ENCODE measurements around the gene NOP58.
A peak's percentile ranks its signal among the peaks of the same experiment; 100 is the strongest.
"Not testable (repeated sequence)": the region's sequence is repeated elsewhere in the genome, so short reads cannot be mapped to it uniquely, and the experiment has no call there.

NOP58 gene, protein sequence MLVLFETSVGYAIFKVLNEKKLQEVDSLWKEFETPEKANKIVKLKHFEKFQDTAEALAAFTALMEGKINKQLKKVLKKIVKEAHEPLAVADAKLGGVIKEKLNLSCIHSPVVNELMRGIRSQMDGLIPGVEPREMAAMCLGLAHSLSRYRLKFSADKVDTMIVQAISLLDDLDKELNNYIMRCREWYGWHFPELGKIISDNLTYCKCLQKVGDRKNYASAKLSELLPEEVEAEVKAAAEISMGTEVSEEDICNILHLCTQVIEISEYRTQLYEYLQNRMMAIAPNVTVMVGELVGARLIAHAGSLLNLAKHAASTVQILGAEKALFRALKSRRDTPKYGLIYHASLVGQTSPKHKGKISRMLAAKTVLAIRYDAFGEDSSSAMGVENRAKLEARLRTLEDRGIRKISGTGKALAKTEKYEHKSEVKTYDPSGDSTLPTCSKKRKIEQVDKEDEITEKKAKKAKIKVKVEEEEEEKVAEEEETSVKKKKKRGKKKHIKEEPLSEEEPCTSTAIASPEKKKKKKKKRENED

DNA sequence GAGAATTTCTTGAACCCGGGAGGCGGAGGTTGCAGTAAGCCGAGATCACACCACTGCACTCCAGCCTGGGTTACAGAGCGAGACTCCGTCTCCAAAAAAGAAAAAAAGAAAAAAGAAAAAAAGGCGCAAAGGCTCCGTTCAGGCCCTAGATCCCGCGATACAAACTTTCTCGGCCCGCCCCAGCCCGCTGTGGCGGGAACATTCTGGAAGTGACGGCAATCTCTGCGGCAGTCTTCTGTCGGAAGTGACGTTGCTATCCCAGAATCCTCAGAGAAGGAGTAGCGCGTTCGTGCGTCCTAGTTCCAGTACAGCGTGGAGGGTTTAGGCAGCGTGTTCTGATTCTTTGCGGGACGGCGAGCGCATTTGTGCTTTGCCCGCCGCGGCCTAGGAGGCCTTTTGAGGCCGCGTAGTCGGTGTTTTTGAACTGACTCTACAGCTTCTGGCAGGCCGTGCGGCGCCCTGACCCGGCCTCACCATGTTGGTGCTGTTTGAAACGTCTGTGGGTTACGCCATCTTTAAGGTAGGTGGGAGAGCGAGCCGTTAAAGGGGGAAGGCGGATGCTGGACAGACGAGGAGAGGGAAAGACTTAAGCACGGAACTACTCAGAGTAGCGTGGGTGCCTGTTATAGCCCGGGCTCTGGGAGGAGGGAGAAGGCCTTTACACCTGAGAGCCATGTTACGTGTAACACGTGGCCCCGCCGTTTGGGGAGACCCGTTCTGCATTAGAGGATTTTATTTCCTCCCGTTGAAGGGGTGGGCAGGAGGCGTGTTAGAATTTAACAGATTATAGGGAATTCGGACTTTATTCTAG, at the start of gene NOP58:
NOP58 (plus strand) TSS at position 297 of the 811 bp plus-strand sequence; CDS start at position 476, 179 bp downstream.
- DNase-seq, result peak; percentile 89

DNA sequence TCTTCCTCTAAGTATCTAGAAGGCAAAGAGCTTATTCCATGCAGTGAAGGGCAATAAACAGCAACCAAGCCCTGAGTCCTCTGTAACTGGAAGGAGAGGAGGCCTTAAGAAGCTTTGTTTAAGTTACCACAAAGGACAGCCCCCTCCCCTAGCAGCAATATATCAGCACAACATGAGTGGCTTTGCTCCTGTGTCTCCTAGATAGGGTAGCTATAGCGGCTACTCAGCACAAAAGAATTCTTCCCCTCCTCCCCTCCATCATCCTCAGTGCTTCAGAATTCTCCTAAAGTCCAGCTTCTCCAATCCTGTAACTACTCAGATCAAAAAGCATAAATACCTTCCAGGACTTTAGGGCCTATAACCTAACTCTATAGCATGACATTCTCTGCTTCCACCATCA, 43.7 kb upstream of the NOP58 start:
- no peak for DNase-seq

DNA sequence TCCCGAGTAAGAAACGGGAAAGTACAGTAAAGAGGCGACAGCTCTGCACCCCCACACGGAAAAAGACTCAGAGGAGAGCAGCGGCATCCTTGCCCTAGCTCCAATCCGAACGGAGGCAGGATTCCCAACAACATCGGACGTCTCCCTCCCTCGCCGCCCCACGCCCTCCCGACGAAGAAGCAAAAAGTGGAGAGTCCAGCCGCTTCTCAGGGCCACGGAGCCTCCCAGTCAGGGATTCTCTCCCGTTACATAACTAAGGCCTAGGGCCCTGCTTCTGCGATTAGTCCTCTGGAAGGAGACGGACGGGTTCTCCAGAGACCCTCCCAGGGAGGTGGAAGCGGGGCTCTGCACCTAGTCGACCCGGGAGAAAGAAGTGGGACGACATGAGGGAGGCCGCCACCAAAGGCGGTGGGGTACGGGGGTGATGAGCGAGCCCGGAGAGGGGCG, 27.8 kb upstream of the NOP58 start:
- peak; percentile 11 for DNase-seq

DNA sequence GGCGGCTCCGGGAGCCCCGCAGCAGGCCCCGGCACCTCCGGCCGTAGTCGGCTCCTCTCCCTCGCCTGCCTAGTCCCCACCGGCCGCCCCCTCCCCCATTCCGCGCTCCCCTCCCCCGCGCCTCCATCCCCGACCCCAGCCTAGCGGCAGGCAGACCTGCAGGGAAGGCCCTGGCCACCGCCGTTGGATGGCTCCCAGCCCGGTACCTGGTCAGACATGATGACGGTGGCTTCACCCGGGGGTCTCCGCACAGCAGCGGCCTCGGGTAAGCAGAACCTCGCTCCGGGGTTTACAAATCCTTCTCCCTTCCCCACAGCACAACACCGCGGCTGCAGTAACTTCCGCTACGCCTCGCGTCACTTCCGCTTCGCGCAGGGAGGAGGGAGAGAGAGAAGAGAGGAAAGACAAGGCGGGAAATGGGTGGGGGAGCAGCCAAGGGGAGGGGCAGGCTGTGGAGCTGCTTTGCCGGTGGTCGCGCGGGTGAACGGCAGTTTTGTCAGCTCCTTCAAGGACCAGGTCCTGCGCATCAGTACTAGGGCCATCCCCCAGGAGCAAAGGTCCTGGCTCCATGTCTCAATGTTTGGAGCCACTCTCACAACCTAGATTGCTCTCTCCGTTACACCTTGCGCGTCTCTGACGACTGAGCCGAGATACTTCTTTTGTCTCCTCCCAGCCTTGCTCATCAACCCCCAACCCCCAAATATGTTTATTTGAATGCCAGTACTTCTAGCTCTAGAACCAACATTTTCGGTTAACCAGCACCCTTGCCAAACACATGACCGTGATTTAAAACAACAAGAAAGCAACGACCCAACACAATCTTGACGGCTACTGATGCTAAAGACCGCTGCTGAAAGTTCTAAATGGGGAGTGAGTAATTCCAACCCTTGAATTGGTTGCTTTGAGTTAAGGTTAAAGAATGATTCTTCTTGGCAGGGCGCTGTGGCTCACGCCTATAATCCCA, 27.0 kb upstream of the NOP58 start, which contains the start of gene SUMO1:
SUMO1 (minus strand) TSS at position 364 of the 964 bp plus-strand sequence; CDS start at position 218, 146 bp downstream.
- DNase-seq, result peak; percentile 93

DNA sequence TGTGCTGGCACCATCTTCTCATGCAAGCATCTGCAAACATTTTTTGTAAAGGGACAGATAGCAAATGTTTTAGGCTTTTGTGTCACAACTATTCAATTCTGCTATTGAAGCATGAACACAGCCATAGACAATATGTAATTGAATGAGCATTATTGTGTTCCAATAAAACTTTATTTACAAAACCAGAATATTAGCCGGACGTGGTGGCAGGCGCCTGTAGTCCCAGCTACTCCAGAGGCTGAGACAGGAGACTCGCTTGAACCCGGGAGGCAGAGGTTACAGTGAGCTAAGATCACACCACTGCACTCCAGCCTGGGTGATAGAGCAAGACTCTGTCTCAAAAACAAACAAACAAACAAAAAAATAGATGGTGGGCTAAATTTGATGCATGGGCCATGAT, 17.9 kb upstream of the NOP58 start:
- DNase-seq, result not testable (repeated sequence)

DNA sequence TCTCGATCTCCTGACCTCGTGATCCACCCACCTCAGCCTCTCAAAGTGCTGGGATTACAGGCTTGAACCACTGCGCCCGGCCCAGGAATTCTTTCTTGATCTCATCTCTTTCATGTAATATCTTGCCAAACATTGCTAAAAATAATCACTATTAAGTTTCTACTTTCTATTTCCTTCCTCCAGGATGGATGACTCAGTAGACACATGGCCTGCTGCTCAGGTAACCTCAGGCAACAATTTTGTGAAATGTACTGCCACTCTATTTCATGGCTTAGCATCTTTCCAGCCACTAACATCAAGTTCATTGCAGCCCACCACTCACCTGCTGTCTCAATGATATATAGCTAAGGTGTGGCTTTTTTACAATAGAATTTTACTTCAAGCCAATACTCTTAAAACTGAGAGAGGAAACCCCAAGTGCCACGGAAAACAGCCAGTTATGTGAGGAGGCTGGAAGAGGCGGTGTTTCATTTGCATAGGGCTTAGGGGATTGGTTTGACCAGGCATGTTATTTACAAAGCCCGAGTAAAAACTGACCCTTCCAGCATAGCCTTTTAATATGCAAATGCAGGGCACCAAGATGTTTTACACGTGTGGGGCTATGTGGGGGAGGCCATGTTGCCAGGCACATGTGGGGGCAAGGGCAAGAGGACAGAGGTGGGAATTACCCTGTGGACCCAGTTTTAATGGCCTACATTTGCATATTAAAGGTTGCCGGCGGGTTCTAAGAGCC, 15.9 kb upstream of the NOP58 start:
- no peak for DNase-seq

DNA sequence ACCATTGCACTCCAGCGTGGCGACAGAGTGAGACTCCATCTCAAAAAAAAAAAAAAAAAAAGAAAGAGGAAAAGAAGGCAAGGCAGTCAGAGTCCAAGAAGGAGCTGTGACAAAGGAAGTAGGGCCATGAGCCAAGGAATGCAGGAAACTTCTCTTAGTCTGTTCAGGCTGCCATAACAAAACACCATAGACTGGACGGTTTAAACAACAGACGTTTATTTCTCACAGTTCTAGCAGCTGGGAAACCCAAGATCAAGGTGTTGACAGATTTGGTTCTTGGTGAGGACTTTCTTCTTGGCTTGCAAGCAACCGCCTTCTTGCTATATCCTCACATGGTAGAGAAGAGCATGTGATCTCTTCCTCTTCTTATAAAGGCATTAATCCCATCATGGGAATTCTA, 14.1 kb upstream of the NOP58 start:
- DNase-seq, result no peak

DNA sequence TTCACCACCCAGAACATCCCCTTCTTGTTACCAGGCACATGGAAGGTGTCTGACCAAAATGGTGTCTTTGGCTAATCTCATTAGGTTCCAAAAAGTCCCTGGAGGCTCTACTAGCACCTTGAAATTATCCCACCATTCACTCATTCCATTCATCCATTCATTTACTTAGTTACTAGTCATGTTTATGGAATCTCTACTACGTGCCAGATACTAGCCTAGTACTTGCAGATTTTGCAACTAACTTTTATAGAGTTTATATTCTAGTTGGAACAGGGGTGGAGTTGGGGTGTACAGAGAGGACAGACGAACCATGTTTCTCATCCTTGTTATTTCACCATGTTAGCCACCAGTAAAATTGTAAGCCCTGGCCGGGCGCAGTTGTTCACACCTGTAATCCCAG, 4.0 kb upstream of the NOP58 start:
- no peak for DNase-seq

DNA sequence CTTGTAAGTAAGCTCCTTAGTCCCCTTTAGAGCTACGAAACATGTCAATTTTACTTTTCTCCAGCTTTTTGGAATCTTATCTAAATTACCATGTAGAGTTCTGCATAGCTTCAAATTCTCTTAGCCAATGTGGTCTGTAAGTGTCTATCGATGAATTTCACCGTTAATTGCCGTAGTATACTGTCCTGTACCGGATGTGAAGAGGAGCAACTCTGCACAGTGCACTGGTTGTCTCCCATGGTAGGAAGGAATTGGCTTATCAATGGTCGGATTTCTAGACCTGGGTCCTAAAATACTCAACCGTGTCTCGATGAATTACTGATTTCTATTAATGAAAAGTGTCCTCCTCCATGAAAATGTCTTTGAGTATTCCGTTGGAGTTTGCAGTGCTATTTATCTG, 1.9 kb downstream of the NOP58 start:
- no peak for DNase-seq

DNA sequence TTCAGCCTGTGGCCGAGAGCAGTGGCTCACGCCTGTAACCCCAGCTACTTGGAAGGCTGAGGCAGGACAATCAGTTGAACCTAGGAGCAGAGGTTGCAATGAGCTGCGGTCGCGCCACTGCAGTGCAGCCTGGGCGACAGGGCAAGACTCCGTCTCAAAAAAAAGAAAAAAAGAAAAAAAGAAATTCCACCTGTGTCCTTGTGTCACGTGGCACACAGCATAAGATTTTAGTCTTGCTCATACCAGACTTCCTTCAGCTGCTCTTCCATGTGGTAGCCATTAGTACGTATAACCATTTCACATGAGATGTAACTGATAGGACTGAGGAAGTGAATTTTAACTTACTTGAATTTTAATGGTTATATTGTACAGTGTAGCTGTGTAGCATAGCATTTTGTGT, 4.0 kb downstream of the NOP58 start:
- DNase-seq, result no peak

DNA sequence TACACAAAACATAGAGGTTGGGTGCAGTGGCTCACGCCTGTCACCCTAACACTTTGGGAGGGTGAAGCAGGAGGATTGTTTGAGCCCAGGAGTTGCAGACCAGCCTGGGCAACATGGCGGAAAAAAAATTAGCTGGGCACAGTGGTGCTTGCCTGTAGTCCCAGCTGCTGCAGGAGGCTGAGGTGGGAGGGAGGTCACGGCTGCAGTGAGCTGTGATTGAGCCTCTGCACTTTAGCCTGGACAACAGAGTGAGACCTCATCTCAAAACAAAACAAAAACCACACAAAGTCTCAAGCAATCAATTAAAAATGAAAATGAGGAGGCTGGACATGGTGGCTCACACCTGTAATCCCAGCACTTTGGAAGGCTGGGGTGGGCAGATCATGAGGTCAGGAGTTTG, 4.9 kb downstream of the NOP58 start:
- DNase-seq, result no peak

DNA sequence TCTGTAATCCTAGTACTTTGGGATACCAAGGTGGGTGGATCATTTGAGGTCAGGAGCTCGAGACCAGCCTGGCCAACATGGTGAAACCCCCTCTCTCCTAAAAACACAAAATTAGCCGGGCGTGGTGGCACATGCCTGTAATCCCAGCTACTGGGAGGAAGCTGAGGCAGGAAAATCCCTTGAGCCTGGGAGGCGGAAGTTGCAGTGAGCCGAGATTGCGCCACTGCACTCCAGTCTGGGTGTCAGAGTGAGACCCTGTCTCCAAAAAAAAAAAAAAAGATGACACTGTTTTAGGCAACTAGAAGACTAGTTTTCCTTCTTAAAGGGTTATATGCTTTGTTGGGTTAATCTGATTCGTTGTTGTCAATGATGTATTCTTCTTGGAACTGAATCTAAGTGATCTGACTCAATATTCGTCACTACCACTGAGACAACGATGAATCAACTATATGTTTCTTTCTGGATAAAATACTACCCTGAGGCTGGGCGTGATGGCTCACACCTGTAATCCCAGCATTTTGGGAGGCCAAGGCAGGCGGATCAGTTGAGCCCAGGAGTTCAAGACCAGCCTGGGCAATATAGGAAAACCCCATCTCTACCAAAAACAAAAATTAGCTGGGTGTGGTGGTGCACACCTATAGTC, 10.6 kb downstream of the NOP58 start:
- not testable (repeated sequence) for DNase-seq

DNA sequence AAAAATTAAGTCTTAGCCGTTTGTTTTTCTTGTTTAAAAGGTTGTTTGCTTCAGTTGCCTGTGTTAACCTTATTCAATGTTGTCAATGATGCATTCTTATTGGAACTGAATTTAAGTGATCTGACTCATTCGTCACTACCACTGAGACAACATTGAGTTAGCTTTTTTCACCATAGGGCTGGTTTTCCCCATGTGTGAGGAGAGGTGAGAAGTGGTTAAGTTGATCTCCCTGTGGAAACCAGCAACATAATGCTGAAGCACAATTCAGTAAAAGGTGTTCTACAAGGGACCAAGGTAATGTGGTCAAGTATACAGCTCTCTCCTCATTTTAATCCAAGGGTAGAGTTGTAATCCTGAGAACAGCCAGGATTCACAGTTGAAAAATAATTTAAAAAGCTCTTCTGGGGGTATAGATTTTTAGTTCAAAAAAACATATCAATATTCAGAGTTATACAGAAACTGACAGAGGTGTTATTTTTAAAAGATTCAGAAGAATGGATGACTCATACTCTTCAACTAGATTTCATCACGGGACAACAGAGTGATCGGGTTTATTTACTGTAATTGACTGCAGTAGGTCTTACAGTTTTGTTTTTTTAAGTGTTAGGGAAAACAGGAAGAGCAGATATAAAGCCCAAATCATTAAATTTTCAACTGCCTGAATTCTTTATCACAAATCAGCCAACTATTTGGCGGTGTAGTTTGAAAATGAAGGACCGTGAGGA, 12.6 kb downstream of the NOP58 start:
- no peak for DNase-seq

DNA sequence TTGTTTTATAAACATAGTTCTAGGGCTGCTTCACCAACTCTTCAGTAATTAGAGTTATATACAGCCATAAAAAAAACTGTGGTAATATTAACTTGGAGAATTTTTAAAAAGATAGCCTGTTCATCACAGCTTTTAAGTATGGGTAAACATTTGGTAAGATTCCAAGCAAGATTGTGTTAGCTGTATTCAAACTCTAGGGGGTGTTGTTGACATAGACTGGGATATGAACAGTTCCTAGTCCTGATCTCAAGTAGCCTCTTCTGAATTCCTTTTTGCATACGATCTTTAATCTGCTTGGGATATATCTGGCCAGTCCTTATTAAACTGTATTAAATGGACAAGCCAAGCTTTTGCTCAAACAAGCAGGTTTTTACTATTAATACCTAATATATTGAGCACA, 13.4 kb downstream of the NOP58 start:
- DNase-seq, result no peak

DNA sequence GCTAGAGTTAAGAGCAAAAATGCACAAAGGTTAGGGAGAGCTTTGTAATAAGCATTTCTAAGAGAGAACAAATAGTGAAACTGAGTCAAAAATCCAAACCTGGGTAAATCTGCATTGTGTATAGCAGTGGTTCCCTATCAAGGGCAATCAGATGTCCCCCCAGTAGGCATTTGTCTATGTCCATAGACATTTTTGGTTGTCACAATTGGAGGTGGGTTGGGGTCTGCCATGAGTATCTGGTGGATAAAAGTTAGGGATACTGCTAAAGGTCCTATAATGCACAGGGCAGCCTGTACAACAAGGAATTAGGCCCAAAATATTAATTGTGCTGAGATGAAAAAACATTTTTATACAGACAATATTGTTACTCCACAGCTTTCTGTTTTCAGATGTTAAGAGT, 21.0 kb downstream of the NOP58 start:
- DNase-seq, result no peak

DNA sequence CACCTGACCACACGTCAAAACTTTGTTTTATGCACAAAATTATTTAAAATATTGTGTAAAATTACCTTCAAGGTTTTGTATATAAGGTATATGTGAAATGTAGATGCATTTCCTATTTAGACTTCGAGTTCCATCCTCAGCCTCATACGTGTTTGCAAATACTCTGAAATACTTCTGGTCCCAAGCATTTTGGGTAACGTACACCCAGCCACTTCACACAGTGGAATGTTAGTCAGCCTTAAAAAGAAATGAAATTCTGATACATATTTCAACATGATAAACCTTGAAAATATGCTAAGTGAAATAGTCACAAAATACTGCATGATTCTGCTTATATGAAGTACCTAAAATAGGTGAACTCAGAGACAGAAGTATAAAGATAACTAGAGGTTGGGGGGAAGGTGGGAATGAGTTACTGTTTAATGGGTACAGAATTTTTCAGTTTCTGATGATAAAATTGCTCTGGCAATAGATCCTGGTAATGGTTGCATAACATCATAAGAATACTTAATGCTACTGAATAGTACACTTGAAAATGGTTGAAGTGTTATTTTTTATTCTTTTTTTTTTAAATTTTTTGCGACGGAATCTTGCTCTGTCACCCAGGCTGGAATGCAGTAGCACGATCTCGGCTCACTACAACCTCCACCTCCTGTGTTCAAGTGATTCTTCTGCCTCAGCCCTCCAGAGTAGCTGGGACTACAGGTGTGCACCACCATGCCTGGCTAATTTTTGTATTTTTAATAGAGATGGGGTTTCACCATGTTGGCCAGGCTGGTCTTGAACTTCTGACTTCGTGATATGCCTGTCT, 24.0 kb downstream of the NOP58 start:
- DNase-seq, result no peak

DNA sequence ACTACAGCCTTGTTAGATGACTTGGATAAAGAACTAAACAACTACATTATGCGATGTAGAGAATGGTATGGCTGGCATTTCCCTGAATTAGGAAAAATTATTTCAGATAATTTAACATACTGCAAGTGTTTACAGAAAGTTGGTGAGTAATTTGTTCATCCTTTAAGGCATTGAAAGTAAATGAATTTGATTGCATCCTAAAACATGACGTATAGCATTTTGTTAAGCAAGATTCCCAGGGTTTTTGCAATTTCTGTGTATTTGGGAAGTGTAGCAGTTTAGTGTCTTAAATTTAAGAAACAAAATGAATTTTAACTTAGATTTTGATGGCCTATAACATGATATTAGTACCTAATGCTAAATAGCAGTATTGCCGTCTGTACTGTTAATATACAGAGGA, 24.8 kb downstream of the NOP58 start:
- DNase-seq, result no peak

DNA sequence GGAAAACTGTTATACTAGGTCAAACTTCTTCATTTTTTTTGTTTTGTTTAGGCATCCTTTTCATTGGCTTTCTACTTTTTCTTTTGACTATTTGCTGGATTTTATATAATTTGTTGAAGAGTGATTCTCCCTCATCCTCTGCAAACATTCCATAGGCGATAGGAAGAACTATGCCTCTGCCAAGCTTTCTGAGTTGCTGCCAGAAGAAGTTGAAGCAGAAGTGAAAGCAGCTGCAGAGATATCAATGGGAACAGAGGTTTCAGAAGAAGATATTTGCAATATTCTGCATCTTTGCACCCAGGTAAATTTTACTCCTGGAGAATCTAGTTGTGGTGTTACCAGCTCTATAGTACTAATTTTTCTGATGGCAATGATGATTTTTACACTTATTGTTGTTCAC, 25.4 kb downstream of the NOP58 start:
- DNase-seq, result no peak

DNA sequence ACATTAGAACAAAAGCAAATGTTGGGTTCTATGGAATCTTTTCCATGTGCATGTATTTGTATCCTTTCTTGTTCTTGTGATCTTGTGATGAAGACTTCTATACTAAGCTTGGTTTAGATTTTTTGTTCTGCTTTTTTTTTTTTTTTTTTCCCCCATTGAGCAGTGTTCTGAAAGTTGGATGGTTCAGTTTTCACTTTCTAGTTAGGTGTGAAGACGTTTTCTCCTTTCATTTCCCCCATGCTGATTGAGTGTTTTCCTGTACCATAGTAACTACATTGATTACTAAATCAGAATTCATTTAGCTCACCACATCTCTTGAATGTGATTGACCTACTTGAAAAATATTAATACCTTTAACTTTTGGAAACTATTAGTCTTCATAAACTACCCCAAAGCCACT, 34.1 kb downstream of the NOP58 start:
- DNase-seq, result no peak

DNA sequence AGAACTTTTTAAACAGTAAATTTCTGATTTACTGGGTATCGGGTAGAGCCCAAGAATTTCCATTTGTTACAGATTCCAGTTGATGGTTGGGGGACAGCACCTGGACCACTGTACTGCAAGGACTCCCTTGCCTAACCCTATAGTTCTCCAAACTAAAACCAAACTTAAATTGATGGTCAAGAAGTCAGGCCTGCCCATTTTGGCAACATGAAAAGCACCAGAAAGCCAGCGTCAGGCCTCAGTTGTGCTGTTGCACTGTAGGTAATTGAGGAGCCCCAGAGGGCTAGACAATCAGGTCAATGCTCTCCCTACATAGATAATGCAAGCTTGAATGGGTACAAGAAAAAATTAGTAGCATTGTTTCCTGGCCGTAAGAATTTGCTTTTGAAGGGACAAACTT, 40.5 kb downstream of the NOP58 start:
- no peak for DNase-seq
